T-cell (primary cell): ENCODE data around the gene CEP170B. TPM values are rescaled to one million over a fixed set of nuclear protein-coding genes. Genes with fewer than 3 reads are reported as not detected.

Source experiments
- ATAC-seq, 4 experiments: fragments of 200-7000 bp in 3 of 4; fragments of 150-1000 bp in 1 of 4; cut with Tn5 transposase; replicated peaks in 1 of 4; 1 replicate in 3 of 4; 2 replicates in 1 of 4; pipeline ENCODE4 v1.10.0; 2021; ENCODE audit warnings: moderate library complexity in 3 of 4, mild to moderate bottlenecking in 2 of 4, moderate number of reproducible peaks in 1 of 4
- CTCF ChIA-PET, 2 donors: fragments of 300-600 bp; sonication (Branson Sonifier 250); formaldehyde crosslinking; loops; one replicate each; lab custom pipeline; 2022; ENCODE audit warnings: antibody characterized with exemption in 2 of 2; lab: Charles Lee
- POLR2A ChIA-PET, 2 donors: fragments of 300-600 bp; sonication (Branson Sonifier 250); formaldehyde crosslinking; loops; one replicate each; lab custom pipeline; 2022; ENCODE audit warnings: antibody characterized with exemption in 2 of 2; lab: Charles Lee
- DNase-seq, 35 experiments: peaks; one replicate each; pipeline versions ENCODE4 v3.0.0 to v3.0.0-alpha.2; 2013 to 2023
- H3K27ac ChIP-seq: one replicate; pipeline ENCODE4 v1.5.1; 2013; ENCODE audit warnings: low read length
- H3K27me3 ChIP-seq, 2 experiments: replicated peaks in 1 of 2; 1 replicate in 1 of 2; 2 replicates in 1 of 2; pipeline versions ENCODE4 v1.6.1 to v1.7.0; 2013; ENCODE audit warnings: low read length in 1 of 2, mixed read lengths in 1 of 2; ENCODE audit not compliant: control insufficient read depth in 2 of 2, insufficient read depth in 2 of 2; ENCODE audit errors: extremely low read depth in 1 of 2
- H3K36me3 ChIP-seq, 2 donors: 1 replicate in 1 of 2; 2 replicates in 1 of 2; pipeline versions ENCODE4 v1.6.1 to v1.7.0; 2013; ENCODE audit warnings: low read length in 1 of 2; ENCODE audit not compliant: control insufficient read depth in 2 of 2, insufficient read depth in 1 of 2; ENCODE audit errors: extremely low read depth in 1 of 2
- H3K4me1 ChIP-seq, 2 experiments: 1 replicate in 1 of 2; 2 replicates in 1 of 2; pipeline versions ENCODE4 v1.6.1 to v1.7.0; 2013; ENCODE audit warnings: low read length in 2 of 2, mixed read lengths in 1 of 2; ENCODE audit not compliant: insufficient read depth in 2 of 2, control insufficient read depth in 1 of 2; ENCODE audit errors: extremely low read depth in 1 of 2
- H3K4me3 ChIP-seq, 2 donors: 1 replicate in 1 of 2; 2 replicates in 1 of 2; pipeline versions ENCODE4 v1.5.1 to v1.7.0; 2013; ENCODE audit warnings: mild to moderate bottlenecking in 2 of 2, low read length in 1 of 2, moderate library complexity in 1 of 2; ENCODE audit not compliant: control insufficient read depth in 1 of 2; ENCODE audit errors: extremely low read depth in 1 of 2
- H3K9me3 ChIP-seq: 2 replicates; pipeline ENCODE4 v1.7.0; 2013
- H3K27ac Mint-ChIP-seq, 2 donors: one replicate each; pipeline ENCODE4 v1.8.0; 2020 to 2021; ENCODE audit warnings: mild to moderate bottlenecking in 2 of 2, mixed read lengths in 2 of 2
- H3K27me3 Mint-ChIP-seq, 2 donors: one replicate each; pipeline ENCODE4 v1.8.0; 2021 to 2022; ENCODE audit warnings: mixed read lengths in 2 of 2
- H3K36me3 Mint-ChIP-seq: one replicate; pipeline ENCODE4 v1.8.0; 2021; ENCODE audit warnings: mixed read lengths
- H3K4me1 Mint-ChIP-seq, 3 donors: one replicate each; pipeline ENCODE4 v1.8.0; 2020 to 2022; ENCODE audit warnings: mixed read lengths in 3 of 3, mild to moderate bottlenecking in 1 of 3
- H3K4me3 Mint-ChIP-seq, 3 donors: one replicate each; pipeline ENCODE4 v1.8.0; 2020 to 2022; ENCODE audit warnings: mild to moderate bottlenecking in 3 of 3, mixed read lengths in 3 of 3, moderate library complexity in 3 of 3
- H3K9me3 Mint-ChIP-seq, 3 donors: one replicate each; pipeline ENCODE4 v1.8.0; 2020 to 2022; ENCODE audit warnings: mixed read lengths in 3 of 3
- WGBS: methylation state at CpG from one replicate; pipeline ENCODE4 v1.1.5; 2013; ENCODE audit warnings: missing lambda C conversion rate; ENCODE audit not compliant: insufficient coverage; 5-methylcytosine and 5-hydroxymethylcytosine counted together
- total RNA-seq, 35 experiments: library from RNA in 6 of 35; stranded (reverse) in 6 of 35; fragments of 120-200 nt in 1 of 35; gene quantifications; one replicate each; pipeline versions ENCODE4 v1.2.1 to v1.2.4 and lab custom pipeline; 2013 to 2026

CEP170B gene
- total RNA-seq, 5 donors from 2014 or later (not counting 1 experiment from before 2014, with no cell fraction given): 2.8 to 11.2 (median 6.9) TPM

DNA sequence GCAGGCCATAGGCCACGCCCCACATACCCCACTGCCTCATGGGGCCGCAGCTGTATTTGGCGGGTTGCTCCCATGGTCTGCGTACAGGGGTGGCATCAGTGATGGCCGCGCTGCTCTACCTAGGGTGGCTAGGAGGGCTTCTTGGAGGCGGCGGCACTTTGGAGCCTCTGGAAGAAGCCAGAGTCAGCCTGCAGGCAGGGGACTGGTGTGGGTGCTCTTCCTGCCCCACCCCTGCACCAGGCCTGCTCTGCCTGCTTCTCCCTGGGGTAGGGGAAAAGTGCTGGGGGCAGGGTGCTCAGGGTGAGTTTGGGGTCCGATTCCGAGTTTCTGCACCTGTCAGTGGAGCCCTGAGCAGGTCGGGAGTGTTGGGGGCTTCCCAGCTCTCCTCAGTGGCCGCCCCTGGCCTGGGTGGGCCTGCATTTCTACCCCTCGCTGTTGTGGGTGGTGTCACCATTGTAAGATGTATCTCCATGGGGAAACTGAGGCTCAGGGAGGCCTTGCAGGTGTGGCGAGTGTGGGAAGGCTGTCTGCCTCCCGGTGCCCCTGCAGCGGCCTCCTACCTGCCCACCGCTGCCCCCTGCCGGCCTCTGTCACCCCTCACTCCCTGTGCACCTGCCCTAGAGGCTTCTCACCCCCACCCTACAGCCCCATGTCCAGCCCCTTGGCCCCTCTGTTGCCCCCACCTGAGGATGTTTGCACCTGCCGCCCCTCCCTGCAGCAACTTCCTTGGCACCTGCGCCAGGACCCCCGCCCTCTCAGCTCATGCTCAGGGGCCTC lies 5.5 kb downstream of the CEP170B start:
- Mint-ChIP-seq H3K9me3 (no peaks in the 10 kb centered on the region), H3K27ac (no peak overlapping the region), H3K27me3 (peaks cover 9 to 16% of the 10 kb centered on the region in 2 donors), H3K36me3 (no peaks in the 10 kb centered on the region), H3K4me3 (no peak overlapping the region), H3K4me1 (peaks cover 2 to 16% (median 13%) of the 10 kb centered on the region in 3 donors)
- peaks cover 0 to 14% of the 10 kb centered on the region in 2 experiments for H3K4me1 ChIP-seq
- WGBS: 73% methylated on average over 15 of the region's 21 CpGs
- H3K27me3 ChIP-seq: peaks cover 0 to 86% of the 10 kb centered on the region in 2 experiments
- H3K4me3 ChIP-seq: no peak overlapping the region
- ChIA-PET CTCF (no interaction called here), POLR2A (no interaction called here)
- DNase-seq: peak in 23 of 35 experiments; percentile 17 to 57 (median 33)
- H3K36me3 ChIP-seq: no peaks in the 10 kb centered on the region
- ATAC-seq: peak in 3 of 4 experiments; percentile 47 to 68 (median 50)
- no peak overlapping the region for H3K27ac ChIP-seq
- no peaks in the 10 kb centered on the region for H3K9me3 ChIP-seq

- ChIA-PET POLR2A (no interaction called here), CTCF (no interaction called here)
- ATAC-seq (no peak), DNase-seq (no peak)
- Mint-ChIP-seq H3K27ac (no peak overlapping the region), H3K36me3 (no peaks in the 10 kb centered on the region), H3K4me3 (no peak overlapping the region), H3K9me3 (no peaks in the 10 kb centered on the region), H3K27me3 (peaks cover 9 to 16% of the 10 kb centered on the region in 2 donors), H3K4me1 (peaks cover 0 to 16% (median 13%) of the 10 kb centered on the region in 3 donors)
- Histone ChIP-seq H3K9me3 (no peaks in the 10 kb centered on the region), H3K4me3 (no peak overlapping the region), H3K27ac (no peak overlapping the region), H3K36me3 (no peaks in the 10 kb centered on the region), H3K27me3 (peaks cover 0 to 83% of the 10 kb centered on the region in 2 experiments), H3K4me1 (peaks cover 0 to 8% of the 10 kb centered on the region in 2 experiments)
- WGBS: 85% methylated on average over 14 of the region's 15 CpGs
Observed at GRCh38 chr14:104871145-104871655, 6.1 kb downstream of the CEP170B start.

DNA sequence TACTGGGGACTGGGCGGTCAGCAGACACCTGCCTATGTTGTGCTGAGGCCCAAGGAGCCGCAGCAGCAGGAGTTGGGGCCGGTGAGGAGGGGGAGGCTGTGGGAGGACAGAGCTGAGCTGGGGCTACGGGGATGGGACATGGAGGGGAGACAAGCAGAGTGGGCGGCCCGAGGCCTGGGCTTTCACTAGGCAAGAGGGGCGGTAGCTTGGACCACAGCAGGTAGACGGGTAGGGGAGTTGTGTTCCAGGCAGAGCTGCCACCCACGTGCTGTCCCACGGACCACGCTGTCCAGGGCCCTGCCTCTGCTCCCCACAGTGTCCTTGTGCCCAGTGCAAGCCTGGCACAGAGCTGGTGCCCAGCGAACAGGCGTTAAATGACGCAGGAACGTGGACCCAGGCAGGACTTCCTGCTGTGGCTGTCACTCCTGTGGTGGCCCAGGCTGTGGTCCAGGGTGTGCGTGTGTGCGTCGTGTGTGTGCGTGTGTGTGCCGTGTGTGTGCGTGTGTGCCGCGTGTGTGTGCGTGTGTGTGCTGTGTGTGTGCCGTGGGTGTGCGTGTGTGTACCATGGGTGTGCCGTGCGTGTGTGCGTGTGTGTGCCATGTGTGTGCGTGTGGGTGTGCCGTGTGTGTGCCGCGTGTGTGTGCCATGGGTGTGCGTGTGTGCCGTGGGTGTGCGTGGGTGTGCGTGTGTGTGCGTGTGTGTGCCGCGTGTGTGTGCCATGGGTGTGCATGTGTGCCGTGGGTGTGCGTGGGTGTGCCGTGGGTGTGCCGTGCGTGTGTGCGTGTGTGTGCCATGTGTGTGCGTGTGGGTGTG lies 6.8 kb downstream of the CEP170B start:
- H3K9me3 ChIP-seq: no peaks in the 10 kb centered on the region
- peaks cover 7 to 15% of the 10 kb centered on the region in 2 donors for H3K27me3 Mint-ChIP-seq
- H3K36me3 Mint-ChIP-seq: no peaks in the 10 kb centered on the region
- no peak overlapping the region for H3K27ac ChIP-seq
- no peak overlapping the region for H3K4me3 Mint-ChIP-seq
- H3K4me3 ChIP-seq: no peak overlapping the region
- ChIA-PET POLR2A (no interaction called here), CTCF (no interaction called here)
- peaks cover 0 to 5% of the 10 kb centered on the region in 2 experiments for H3K4me1 ChIP-seq
- H3K36me3 ChIP-seq: no peaks in the 10 kb centered on the region
- 81% methylated on average over 19 of the region's 47 CpGs for whole genome bisulfite sequencing
- no peak overlapping the region for H3K27ac Mint-ChIP-seq
- H3K4me1 Mint-ChIP-seq: peaks cover 0 to 14% (median 13%) of the 10 kb centered on the region in 3 donors
- DNase-seq (no peak), ATAC-seq (no peak)
- H3K27me3 ChIP-seq: peaks cover 0 to 76% of the 10 kb centered on the region in 2 experiments
- no peaks in the 10 kb centered on the region for H3K9me3 Mint-ChIP-seq

GRCh38 chr14:104872469-104873341 lies 7.6 kb downstream of the CEP170B start:
- ATAC-seq (peak in 1 of 4 experiments; percentile 36), DNase-seq (no peak)
- 22% methylated on average over 24 of the region's 29 CpGs for WGBS
- Histone ChIP-seq H3K4me3 (no peak overlapping the region), H3K36me3 (no peaks in the 10 kb centered on the region), H3K27ac (no peak overlapping the region), H3K27me3 (peaks cover 0 to 68% of the 10 kb centered on the region in 2 experiments), H3K9me3 (no peaks in the 10 kb centered on the region), H3K4me1 (peaks cover 0 to 5% of the 10 kb centered on the region in 2 experiments)
- Mint-ChIP-seq H3K4me3 (peak overlapping the region in 1 of 3 donors; percentile 28), H3K36me3 (no peaks in the 10 kb centered on the region), H3K27me3 (peaks cover 2 to 9% of the 10 kb centered on the region in 2 donors), H3K27ac (no peak overlapping the region), H3K9me3 (no peaks in the 10 kb centered on the region), H3K4me1 (peaks cover 0 to 9% (median 7%) of the 10 kb centered on the region in 3 donors)
- POLR2A ChIA-PET: no interaction called here
- CTCF ChIA-PET: interaction anchor here in 1 of 2 donors (0.6 kb wide), 1 partner anchor 203 kb away, joined by 3 read pairs; no protein-coding TSS in a partner anchor

GRCh38 chr14:104873380-104874055 lies 8.4 kb downstream of the CEP170B start:
- no peaks in the 10 kb centered on the region for H3K9me3 ChIP-seq
- Mint-ChIP-seq H3K27me3 (peaks cover 0 to 6% of the 10 kb centered on the region in 2 donors), H3K27ac (no peak overlapping the region), H3K4me1 (peaks cover 0 to 9% (median 7%) of the 10 kb centered on the region in 3 donors), H3K9me3 (no peaks in the 10 kb centered on the region), H3K36me3 (no peaks in the 10 kb centered on the region), H3K4me3 (no peak overlapping the region)
- POLR2A ChIA-PET: no interaction called here
- 90% methylated on average over 12 of the region's 13 CpGs for WGBS
- H3K27me3 ChIP-seq: peaks cover 0 to 60% of the 10 kb centered on the region in 2 experiments
- no peaks in the 10 kb centered on the region for H3K36me3 ChIP-seq
- no peak for DNase-seq
- CTCF ChIA-PET: interaction anchor here in 1 of 2 donors (0.6 kb wide), 1 partner anchor 44 kb away, joined by 6 read pairs; no protein-coding TSS in a partner anchor
- no peak overlapping the region for H3K4me3 ChIP-seq
- no peak overlapping the region for H3K27ac ChIP-seq
- peaks cover 0 to 5% of the 10 kb centered on the region in 2 experiments for H3K4me1 ChIP-seq
- no peak for ATAC-seq
